ENCODE results near the gene TCTN2.
A peak's percentile ranks its signal among the peaks of the same experiment; 100 is the strongest.

The TCTN2 gene

DNA sequence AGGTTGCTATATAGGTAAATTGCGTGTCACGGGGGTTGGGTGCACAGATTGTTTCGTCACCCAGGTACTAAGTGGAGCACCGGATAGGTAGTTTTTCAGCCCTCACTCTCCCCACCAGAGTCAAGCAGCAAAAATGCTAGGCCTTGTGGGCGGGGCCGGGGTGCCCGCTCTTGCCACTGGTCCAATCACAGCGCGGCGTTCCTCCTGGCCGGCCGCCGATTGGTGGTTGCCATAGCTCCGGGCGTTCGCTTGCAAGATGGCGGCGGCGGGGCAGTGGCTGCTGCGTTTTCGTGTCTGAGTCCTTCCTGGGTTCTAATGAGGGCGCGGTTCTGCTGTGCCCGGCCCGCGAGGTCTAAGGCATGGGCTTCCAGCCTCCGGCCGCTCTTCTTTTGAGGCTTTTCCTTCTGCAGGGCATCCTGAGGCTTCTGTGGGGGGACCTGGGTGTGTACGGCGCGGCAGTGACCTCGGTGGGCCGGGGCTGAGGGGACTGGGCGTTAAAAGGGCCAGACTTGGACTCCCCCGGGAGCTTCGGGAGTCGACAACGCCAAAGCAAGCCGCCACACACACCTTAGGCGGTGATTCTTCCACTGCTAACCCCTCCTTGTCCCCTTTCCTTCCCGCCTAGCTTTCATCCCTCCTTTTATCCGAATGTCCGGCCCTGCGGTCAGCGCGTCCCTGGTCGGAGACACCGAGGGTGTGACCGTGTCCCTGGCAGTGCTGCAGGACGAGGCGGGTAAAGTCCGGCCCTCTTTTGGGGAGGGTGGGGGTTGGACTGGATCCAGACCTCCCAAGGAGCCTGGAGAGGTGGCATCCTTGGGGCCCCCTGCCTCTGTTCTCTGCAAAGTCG, at the start of gene TCTN2:
Gene TCTN2, plus strand, starts transcription at position 232 of the 847 bp plus-strand sequence. Its CDS starts 128 bp downstream, at position 360.
- DNase-seq, result peak; percentile 95

DNA sequence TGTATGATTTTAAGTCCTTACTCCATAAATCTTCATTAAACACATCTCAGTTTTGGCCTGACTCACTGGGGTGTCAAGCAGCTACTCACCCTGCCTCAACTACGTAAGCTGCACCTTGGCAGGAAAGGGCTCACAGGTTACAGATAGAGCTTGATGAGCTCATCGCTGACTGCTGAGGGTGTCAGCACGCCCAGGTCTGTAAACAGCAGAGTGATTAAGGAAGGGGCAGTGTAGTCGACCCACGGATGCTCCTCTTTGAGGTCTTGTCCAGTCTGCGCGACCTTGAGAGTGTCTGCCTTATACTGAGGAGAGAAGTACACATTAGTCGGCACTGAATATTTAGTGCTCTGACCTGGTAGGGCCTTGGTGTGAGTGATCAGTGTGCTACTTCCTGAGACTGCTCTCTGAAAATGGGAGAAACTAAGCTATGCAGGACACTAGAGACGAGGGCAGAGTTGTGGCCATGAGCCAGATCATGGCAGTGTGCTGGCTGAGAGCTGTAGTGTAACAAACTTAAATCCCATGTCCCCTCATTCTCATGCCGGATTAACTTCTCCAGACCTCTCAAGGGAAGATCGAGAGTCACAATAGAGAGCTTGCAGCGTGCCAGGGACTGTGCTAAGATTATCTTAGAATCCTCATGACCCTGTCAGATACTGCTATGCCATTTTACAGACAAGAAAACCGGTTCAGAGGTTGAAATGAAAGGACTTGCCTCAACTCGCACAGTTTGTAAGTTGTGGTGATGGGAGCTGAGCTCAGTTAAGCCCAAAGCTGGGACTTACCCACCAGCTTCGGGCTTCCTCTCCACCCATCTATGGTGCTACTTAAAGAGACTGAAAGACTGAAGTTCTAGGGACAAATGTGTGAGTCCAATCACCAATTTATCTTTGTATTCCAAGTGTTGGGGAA, 49.0 kb upstream of the TCTN2 start:
- peak; percentile 63 for DNase-seq

DNA sequence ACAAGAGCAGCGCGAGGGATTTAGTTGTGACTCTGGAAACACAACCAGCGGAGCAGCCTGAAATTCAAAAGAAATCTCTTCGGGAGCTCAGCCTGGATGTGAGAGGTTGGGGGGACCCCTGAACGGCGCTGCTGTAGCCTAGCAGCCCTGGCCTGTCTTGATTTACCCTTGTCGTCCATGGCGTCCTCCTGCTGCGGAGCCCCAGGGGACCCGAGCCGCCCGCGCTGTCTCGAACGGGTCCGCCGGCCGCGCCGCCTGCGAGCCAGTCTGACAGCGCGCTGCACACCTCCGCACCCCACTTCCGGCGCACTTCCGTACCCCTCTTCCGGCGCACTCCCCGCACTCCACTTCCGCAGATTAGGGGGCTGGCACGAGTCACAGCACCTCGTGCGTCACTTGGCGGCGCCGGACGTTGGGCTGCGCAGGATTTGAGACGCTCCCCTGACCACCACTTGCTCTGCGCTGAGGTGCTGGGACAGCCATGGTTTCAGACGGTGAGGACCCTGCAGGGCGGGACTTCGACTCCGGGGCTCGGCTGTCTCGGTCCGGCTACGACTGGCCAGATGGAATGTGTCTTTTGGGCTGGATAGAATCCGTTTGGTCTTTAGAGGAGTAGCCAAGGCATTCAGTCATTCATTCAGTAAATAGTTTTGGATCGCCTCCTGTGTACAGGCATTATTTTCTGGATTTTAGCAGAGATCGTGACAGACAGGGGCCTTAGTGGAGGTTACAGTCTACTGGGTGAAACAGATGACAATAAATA, 37.4 kb upstream of the TCTN2 start, which contains the start of the genes EIF2B1 and GTF2H3:
Gene EIF2B1, minus strand, starts transcription at position 308 of the 763 bp plus-strand sequence. Its CDS starts 129 bp downstream, at position 179.
Gene GTF2H3, plus strand, starts transcription at position 451 of the 763 bp plus-strand sequence. Its CDS starts 31 bp downstream, at position 482.
- peak; percentile 97 for DNase-seq

DNA sequence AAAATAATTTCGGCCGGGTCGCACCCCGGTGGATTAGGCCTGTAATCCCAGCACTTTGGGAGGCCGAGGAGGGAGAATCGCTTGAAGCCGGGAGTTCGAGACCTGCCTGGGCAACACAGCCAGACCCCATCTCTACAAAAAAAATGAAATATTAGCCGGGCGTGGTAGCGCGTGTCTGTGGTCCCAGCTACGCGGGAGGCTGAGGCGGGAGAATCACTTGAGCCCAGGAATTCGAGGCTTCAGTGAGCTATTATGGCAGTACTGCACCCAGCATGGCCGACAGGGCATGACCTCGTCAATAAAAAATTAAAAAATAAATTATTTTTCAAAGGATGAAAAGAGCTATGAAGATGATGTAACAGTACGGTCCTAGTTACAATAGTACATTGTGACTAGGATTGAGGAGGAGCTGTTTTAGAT, 36.8 kb upstream of the TCTN2 start:
- no peak for DNase-seq

DNA sequence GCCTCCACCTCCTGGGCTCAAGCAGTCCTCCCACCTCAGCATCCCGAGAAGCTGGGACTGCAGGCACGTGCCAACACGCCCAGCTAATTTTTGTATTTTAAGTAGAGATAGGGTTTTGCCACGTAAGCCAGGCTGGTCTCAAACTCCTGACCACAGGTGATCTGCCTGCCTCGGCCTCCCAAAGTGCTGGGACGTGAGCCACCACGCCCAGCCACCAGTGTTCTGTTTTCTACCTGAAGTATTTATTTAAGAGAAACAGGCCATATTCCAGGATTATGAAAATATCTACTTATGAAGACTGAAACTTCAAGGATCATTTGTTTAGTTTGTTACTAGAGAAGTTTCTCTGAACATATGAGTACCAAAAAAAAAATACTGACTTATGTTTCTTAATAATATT, 27.0 kb upstream of the TCTN2 start:
- no peak for DNase-seq

DNA sequence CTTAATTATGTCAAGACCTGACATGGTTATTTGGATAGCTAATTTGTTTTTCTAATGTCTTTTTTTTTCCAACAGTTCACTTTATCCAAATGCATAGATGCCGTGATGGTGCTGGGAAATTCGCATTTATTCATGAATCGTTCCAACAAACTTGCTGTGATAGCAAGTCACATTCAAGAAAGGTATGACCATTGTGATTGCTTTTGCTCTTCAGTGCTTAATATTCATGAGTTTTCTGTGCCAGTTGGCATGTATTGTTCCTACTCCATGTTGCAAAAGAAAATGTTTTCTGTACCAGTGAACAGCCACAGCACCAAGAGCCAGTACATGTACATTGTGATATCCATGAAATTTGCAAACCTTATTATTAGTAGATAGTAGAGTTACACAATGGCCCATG, 25.5 kb upstream of the TCTN2 start:
- no peak for DNase-seq

DNA sequence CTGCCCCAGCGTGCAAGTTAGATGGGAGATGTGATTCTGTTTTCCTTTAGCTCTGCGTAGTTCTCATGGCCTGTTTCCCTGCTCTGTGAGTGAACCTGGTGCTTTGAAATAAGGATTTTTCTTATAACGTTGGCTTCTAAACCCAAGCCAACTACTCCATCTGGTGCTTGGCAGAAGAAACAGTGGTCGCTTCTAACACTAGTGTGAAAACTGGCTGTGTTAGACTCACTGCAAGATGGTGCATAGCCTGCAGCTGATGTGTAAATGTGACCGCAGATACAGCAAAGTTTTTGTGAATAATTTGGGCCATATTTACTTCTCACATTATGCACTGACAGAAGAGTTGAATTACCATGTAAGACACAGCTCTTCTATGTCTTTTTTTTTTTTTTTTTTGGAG, 25.0 kb upstream of the TCTN2 start:
- DNase-seq, result no peak

DNA sequence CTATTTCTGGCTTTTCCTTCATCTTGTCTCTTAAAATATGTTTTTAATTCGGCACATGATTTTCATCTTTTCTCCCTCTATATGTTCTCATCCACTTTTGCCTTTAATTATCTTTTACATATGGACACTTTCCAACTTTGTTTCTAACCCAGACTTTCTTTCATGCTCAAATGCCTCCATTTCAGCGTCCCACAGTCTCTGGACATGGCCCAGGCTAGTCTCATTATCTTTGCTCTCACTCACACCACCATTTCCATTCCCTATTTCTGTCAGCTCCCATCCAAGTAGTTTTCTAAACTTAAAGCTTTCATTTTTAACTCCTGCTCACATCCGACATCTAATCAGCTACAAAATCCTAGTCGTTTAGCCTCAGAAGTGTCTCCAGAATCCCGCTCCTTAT, 22.5 kb upstream of the TCTN2 start:
- no peak for DNase-seq

DNA sequence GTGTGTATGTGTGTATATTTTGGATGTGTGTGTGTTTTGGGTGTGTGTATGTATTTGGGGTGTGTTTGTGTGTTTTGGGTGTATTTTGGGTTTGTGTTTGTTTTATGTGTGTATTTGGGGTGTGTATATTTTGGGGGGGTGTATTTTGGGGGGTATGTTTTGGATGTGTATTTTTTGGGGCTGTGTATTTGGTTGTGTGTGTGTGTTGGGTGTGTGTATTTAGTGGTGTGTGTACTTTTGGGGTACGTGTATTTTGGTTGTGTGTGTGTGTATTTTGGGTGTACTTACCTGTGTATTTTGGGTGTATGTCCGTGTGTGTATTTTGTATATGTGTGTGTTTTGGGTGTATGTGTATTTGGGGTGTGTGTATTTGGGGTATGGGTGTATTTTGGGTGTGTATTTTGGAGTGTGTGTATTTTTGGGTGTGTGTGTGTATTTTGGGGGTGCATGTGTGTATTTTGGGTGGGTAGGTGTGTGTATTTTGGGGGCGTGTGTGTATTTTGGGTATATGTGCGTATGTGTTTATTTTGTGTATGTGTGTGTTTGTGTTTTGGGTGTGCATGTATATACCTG, 16.7 kb upstream of the TCTN2 start:
- no peak for DNase-seq

DNA sequence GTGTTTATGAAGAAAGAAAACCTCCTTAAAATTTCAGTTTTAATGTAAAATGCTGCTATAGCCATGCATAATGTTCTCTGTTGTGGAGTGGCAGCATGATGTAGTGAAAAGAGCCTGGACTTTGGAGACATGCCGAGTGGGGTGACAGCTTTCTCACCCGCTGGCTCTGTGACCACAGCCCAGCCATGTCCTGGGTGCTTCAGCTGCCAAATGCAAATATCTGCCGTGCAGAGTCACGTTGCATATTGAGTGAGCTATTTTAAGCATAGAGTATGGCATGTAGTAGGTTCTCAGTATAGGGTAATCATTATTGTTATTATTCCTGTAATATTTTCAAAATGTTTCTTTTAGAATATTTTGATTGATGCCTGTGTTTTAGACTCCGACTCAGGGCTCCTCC, 15.5 kb upstream of the TCTN2 start:
- no peak for DNase-seq

DNA sequence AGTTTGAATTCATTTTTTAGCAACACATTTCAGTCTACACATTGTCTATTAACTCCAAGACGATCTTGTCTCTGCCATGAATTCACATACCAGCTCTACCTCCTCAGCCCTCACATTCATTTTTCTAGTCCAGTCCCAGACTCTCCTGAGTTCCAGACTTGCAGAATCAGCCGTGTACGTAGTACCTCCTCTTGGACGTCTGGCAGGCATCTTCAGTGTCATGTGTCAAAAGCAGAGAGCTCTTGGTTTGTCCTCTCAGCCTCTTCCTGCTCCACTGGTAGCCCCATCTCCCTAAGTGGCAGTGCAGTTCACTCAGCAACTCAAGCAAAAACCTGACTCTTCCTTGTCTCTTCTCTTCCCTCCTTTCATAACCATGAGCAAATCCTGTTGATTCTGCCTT, 14.5 kb upstream of the TCTN2 start:
- no peak for DNase-seq

DNA sequence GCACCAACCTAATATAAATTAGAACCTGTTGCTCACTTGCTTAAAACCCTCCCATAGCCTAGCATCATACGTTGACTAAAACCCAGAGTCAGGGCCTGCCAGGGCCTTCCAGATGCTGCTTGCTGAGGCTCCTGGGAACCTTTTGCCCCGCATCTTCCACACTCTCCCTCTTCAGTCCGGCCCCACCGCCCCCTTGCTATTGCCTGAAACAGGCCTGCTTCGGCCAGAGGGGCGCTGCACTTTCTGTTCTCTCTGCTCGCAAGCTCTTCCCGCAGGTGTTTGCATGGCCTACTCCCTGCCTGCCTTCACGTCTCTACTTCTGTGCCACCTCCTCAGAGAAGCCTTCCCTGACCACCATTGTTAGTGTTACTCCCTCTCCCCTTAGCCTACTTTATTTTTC, 13.7 kb upstream of the TCTN2 start:
- DNase-seq, result no peak

DNA sequence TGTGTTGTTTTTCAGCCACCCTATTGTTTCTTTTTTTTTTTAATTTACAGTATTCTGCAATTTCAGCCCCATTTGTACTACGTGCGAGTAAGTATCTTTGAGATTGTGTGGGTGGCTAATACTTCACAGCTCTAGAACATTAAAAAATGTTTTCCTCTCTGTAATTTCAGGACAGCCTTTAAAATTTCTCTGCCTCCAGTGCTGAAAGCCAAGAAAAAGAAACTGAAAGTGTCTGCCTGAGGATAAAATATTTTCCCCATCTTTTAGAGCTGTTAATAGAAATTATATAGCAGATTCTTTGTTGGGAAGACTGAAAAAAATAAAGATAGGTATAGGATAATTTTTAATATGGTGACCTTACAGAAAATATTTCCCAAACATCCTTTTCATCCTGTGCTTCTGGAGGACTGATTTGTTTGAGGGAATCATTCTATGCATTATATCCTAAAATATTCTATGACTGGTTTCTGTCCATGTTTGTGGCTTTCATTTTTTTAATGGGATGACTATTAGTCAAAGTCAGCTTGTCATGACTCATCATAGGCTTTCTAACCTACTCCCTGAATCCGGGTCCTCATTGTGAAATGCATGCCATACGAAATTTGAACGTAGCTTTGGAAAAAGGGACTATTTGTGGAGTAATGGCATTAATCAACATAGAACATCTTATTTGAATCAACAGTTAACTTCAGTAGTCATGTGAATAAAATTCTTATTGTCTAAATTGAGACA, 10.8 kb upstream of the TCTN2 start:
- DNase-seq, result no peak

DNA sequence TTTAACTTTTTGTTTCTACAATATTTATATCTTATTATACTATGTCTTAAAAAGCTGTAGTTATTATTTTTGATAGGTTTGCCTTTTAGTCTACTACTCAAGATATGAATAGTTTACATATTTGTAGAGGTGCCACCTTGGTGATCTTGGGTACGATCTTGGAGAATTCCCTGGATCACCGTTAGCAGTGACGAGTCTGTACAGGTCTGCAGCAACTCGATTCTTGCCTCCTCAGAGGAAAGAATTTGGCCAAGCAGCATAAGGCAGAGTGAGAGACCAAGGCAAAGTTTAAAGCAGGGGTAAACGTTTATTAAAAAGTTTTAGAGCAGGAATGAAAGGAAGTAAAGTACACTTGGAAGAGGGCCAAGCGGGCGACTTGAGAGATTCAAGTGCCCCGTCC, 3.1 kb upstream of the TCTN2 start:
- DNase-seq, result no peak

DNA sequence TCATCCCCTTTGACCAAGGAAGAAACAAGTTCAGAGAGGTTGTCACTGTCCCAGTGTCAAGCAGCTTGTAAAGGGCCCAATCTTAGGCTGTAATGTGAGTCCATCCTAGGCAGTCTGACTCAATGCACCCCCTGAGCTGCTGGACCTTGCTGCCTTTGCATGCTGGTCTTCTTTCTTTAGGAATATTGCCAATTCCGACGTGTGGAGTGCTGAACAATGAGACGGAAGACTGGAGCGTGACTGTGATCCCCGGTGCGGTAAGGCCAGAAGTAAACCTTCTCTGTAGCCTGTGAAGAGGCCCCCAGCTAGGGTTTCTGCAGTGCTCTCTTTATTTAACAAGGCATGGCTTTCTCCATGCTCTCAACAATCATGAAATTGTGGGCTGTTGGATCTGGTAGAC, 963 bp downstream of the TCTN2 start:
- no peak for DNase-seq

DNA sequence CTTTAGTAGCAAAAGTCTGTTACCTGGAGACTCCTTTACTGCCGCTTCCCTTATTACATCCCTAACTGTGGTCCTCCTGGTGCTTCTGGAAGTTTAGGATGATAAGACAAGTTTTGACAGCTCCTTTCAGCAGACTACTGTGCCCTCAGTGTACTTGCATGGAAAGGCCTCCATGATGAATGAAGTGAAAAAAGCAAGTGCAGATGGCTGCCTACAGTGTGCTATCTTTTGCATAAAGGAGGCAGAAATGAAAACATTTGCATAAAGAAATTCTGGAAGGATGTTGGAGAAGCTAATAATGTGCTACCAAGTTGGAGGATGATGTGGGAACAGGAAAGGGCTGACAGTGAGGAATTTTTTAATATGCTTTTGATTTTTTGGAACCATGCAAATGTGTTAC, 4.5 kb downstream of the TCTN2 start:
- no peak for DNase-seq

DNA sequence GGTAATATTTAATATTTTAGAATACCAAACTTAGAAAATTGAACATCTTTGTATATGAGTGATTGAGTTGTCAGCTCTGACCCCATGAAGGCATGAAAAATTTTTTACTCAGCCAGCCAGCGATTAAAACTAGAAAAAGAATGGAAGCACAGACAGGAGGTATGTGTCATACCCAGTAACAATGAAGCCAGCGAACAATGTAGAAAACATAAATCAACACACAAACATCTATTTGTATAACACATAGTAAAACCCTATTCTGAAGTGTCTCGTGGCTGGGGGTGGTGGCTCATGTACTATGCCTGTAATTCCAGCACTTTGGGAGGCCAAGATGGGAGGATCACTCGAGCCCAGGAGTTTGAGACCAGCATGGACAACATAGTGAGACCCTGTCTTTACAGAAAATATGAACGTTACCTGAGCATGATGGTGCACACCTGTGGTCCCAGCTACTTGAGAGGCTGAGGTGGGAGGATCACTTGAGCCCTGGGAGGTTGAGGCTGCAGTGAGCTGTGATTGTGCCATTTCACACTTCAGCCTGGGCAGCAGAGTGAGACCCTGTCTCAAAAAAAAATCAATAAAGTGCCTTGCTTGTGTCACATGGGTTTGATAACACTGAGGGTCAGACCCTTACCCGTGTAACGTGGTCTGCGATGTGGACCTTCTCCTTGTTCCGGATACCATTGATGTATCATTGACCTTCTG, 5.9 kb downstream of the TCTN2 start:
- DNase-seq, result no peak

DNA sequence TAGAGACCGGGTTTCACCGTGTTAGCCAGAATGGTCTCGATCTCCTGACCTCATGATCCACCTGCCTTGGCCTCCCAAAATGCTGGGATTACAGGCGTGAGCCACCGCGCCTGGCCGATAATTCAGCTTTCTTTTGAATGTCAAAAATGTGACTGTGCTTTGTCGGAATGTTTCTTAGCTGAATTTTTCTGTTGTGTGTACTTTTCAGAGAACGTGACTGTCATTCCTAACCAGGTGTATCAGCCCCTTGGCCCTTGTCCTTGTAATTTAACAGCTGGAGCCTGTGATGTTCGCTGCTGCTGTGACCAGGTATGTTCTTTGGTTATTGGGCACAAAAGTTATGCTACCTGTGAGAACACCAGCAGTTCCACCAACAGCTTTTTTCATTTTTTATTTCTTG, 8.1 kb downstream of the TCTN2 start:
- no peak for DNase-seq

DNA sequence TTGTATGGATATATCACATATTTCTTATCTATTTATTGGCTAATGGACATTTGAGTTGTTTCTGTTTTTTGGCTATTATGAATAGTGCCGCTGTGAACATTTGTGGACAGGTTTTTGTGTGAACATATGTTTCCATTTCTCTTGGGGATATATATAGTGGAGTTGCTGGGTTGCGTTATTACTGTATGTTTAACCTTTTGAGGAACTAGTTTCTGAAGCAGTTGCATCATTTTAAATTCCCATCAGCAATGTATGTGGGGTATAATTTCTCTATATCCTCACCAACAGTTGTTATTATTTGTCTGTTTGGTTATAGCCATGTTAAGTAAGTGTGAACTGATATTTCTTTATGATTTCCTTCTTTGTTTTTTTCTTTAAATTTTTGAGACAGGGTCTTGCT, 10.7 kb downstream of the TCTN2 start:
- no peak for DNase-seq

DNA sequence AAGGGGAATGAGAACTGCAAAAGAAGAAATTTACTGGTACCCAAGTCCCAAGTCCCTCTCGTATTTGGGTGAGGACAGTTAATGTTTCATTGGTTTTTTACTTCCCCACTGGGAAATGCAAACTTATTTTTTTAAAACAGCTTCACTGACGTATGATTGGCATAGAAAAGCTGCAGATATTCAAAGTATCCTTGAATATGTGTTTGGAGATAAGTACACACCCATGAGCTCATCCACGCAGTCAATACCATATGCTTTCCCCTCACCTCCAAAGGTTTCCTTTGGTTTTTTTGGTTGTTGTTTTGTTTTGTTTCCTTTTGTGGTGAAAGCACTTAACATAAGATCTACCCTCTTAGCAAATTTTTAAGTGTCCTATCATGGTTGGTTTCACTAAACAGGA, 13.1 kb downstream of the TCTN2 start:
- no peak for DNase-seq

DNA sequence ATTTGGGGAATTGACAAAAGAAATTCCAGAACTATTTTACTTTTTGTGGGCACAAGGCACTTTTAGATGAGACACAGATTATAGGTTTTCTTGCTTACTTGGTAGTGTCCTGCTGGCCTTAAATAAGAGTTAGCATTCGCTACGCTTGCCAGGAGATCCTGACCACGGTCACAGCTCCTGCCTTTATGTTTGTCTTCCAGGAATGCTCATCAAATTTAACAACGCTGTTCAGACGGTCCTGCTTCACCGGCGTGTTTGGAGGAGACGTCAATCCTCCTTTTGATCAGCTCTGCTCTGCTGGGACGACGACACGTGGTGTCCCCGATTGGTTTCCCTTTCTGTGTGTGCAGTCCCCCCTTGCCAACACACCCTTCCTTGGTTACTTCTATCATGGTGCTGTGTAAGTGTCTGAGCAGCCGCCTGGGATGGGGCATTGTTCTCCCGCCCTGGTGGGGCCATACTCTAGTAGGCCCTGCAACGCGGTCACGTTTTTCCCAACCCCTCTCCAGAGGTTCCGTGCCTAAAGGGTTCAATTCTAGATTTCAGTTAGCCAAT, 15.8 kb downstream of the TCTN2 start:
- DNase-seq, result no peak

Measured in stimulated activated CD4-positive, alpha-beta T cell treated with anti-CD3 and anti-CD28 coated beads, Interleukin-1b, Interleukin-23, amount 100 ng/mL, for 48 hours (primary cell).